GM18505 (cell line): ENCODE data around the gene ETFB.

Source experiments
- ATAC-seq: cut with Tn5 transposase; IDR thresholded peaks from one replicate; pipeline ENCODE4 v1.9.1; 2021; ENCODE audit not compliant: unreplicated experiment
- POLR2A ChIP-seq: IDR thresholded peaks from 4 replicates; pipeline ENCODE4 v1.6.1; 2011; ENCODE audit warnings: borderline replicate concordance; ENCODE audit not compliant: insufficient read depth, insufficient read length; ENCODE audit errors: extremely low read depth

ETFB gene

DNA sequence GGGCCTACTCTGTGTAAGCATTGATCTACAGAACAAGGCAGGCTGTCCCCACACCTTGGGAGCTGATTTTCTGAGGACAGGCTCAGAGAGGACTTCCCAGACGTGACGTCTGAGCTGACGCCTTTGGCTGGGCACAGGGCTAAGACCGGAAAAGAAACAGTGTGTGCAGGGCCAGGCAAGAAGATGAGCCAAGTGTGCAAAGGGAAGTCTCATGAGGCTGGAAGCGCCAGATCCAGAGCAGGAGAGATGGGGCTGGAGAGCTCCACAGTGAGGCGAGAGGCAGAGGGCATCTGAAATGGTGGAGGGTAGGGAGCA is 42.1 kb downstream of the ETFB start:
- no peak for TF ChIP-seq POLR2A
- ATAC-seq: no peak

DNA sequence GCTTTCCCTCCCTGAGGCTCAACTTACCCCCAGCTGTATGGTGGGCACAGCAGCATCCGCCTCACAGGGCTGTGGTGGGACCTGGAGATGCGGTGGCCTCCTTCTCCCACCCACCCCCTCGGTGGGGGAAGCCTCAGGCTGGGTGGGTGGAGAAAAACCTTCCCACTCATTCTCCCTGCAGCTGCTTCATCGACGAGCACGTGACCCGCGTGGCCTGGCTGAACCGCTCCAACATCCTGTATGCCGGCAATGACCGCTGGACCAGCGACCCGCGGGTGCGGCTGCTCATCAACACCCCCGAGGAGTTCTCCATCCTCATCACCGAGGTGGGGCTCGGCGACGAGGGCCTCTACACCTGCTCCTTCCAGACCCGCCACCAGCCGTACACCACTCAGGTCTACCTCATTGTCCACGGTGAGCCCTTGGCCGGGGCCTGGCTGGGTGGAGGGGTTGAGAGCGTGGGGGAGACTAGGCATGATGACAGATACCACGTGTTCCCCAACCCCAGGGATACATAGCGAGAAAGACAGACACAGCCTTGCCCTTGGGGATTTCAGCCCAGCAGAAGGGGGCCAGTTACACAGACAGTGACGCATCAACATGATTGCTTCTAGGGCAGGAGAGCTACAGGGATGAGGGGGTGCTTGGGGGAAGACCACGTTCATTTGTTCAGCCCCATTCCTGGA is 42.6 kb downstream of the ETFB start:
- no peak for ATAC-seq
- no peak for TF ChIP-seq POLR2A

DNA sequence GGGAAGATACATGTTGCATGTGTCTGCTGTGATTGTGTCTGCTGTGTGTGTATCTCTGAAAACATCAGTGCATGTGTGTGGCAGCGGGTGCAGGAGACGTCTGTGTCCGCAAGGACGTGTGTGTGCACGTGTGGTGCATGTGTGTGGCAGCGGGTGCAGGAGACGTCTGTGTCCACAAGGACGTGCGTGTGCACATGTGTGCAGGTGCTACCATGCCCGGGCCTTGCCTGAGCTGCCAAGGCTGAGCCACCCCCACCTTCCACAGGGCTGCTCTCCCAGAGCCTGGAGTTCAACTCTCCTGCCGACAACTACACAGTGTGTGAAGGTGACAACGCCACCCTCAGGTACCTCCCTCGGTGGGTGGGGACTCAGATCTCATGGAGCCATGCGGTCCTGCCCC is 44.4 kb downstream of the ETFB start:
- TF ChIP-seq POLR2A: no peak
- ATAC-seq: no peak

DNA sequence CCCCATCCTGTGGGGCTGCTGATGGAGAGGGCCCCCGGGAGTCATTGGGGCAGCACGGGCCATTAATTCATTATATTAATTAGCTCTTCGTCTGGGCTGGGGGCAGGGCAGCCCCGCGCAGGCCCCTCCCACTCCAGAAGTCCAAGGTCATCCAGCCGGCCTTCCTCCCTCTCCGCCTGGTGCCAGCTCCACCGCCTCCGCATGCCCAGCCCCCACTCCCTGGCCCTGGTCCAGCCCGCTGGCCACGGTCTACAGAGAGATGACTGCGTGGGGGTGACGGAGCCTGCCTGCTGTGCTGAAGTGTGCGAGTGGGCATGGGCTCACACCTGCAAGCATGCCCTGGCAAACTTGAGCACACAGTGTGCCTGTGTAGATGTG is 45.9 kb downstream of the ETFB start:
- no peak for ATAC-seq
- TF ChIP-seq POLR2A: no peak

DNA sequence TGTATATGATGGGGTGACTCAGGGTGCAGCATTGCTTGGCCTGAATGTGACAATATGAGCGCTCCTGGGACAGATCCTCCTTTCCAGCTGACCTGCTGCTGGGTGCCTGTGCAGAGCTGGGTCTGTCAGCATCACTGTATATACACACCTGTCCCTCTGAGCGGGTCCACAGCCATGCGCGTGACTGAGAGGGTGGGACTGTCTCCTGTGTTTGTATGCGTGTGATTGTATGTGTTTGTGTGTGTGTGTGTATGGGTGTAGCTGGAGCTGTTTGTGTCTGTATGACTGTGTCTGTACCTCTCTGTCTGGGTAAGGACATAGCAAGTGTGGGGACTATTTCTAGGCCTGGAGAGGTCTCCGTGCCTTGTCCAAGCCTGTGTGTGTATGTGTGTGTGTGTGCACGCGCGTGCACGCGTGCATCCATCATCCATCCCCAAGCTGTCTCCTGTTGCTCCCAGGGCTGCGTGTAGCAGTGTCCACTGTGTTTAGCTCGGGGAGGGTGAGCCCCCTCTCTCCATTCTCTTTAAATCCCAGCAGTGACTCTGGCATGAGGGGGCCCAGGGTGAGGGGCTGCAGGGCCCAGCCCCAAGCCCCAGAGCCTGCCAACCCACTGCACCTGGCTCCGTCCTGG is 46.4 kb downstream of the ETFB start:
- TF ChIP-seq POLR2A: no peak
- no peak for ATAC-seq

DNA sequence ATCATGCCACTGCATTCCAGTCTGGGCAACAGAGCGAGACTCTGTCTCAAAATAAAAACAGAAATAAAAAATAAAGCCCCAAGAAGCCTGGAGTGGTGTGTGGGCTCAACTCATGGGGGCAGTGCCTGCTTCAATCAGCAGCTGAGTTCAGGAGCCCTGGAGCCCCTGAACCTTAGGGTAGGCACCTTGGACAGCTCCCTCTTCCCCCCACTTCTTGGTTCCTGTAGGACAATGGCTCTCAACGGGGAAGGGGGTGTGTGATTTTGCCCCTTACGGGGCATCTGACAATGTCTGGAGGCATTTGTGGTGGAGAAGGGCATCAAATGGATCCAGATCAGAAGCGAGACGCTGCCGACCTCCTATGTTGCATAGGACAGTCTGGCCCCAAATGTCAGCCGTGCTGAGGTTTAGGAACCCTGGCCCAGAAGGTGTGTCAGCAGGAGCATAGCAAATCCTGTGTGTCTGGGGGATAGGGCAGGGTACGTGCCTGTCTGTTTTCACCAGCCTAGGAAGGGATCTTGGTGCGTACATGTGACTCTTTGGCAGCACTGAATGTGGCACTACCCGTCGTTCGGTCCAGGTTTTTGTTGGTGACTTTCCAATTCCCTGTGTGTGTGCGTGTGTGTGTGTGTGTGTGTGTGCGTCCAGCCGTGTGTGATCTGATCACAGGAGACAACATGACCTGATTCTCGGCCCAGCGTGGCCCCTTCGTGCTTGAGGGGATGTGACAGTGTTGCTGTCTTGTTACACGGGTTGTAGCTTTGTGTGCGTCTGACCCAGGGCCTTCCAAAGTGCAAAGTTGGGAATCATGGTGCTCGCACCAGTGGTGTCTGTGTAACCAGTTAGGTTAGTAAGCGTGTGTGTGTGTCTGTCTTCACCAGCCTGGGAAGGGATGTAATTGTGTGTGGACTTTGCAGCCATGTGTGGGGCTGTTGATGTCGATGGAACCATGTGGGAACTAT is 47.2 kb downstream of the ETFB start:
- ATAC-seq: no peak
- TF ChIP-seq POLR2A: no peak

DNA sequence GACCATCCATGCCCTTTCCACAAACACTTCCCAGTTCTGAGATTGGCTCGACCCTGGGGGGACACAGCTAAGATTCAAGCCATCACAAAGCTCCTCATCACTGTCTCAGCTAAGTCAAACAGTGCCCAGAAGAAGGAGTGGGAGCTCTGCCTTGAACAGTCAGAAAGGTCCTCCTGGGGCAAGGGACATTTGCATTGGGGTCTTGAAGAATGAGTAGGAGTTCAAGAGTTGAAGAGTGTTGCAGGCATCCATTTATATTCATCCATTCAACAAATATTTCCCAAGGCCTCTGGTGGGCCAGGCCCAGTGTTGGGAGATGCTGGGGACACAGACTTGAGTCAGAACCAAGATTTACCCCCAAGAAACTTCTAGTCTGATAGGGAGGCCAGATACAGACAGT is 48.2 kb downstream of the ETFB start:
- ATAC-seq: no peak
- TF ChIP-seq POLR2A: no peak

DNA sequence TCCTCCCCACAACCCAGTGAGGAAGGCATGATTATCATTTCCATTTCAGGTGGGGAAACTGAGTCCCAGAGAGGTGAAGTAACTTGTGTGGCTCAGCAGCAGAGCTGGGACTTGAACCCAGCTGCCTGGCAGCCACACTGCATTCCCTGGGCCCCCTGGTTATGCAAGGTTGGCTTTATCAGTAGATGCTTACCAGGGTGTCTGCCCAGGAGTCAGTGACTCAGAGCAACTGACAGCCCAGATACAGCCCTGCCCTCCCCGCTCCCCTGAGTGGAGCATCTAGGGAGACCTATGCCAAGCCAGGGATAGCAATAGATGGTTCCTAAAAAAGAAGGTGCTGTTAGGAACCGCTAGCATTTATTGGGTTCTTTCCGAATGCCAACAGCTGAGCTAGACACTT is 48.8 kb downstream of the ETFB start:
- no peak for TF ChIP-seq POLR2A
- ATAC-seq: no peak

DNA sequence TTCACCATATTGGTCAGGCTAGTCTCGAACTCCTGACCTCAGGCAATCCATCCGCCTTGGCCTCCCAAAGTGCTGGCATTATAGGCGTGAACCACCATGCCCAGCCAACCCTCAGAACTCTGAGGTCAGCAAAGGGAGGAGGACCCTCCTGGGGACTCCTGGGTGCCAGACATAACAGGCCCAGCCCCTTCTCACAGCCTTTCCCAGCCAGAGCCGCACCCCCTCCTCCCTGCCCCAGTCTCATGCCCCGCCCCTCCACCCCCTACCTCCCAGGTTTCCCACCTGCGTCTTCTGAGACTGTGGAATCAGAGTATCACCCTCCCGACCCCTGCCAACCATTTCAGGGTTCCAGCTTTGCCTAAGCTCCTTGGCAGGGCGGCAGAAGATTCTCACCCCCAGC is 49.5 kb downstream of the ETFB start:
- no peak for ATAC-seq
- TF ChIP-seq POLR2A: no peak

DNA sequence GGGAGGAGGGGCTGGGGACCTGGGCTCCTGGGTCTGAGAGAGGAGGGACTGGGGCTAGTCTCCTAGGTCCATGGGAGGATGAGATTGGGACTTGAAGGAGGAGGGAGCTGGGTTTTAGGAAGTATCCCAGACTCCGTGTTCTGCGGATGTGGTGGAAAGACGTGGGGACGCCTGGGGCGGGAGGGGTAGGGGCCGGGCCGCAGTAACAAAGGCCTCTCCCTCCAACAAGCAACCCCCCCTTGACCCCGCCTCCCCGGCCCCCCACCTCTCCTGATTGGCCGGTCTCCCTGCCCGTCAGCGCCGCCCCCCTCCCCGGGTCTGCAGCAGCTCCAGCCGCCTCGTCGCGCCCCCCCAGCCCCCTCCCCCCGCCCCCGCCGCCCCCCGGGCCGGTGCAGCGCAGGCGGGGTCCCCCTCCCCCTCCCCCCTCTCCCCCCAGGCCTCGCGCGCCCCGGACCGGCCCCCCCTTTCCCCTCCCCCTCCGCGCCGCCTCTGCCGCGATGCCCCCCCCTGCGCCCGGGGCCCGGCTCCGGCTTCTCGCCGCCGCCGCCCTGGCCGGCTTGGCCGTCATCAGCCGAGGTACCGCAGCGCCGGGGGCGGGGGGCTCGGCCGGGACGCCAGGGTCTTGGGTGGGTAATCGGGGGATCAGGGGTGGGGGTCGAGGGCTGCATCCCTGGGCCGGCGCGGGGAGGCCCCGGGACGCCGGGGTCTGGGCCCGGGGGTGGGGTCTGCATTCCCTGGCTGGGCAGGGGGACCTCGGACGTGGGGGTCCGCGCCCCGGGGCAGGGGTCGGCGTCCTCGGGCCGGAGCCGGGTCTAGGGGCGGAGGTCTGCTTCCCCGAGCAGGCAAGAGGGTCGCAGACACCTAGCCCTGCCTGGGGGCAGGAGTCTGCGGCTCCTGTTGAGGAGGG is 54.6 kb downstream of the ETFB start, which contains the start of gene IGLON5:
IGLON5 (plus strand) TSS at position 294 of the 907 bp plus-strand sequence; CDS start at position 498, 204 bp downstream.
- TF ChIP-seq POLR2A: no peak
- ATAC-seq: no peak

DNA sequence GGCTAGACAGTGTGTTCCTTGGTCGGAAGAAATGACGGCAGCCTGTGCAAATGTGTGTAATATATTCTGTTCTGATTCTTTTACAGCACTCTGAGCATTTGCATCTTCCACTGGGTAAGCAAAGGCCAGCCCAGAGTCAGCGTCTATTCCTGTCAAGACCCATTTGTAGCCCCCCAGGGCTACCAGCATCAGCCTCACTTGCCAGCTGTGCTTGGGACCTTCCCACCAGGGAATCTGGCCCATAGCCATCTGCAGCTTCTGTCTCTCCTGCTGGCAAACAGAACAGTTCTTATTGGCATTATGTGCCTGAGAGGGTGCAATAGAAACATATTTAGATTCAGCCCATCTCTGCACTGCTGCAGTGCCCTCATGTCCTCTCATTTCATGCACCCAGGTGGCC is 60.7 kb downstream of the ETFB start:
- ATAC-seq: no peak
- TF ChIP-seq POLR2A: no peak

DNA sequence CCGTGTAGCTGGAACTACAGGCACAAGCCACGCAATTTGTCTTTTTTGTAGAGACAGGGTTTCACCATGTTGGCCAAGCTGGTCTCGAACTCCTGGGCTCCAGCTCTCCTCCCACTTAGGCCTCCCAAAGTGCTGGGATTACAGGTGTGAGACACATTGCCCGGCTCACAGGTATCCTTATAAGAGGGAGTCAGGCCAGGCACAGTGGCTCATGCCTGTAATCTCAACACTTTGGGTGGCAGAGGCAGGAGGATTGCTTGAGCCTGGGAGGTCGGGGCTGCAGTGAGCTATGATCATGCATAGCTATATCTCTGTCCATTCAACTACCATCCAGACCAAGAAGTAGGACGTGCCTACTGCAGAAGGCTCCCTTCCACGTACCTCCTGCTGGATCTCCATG is 64.9 kb downstream of the ETFB start:
- TF ChIP-seq POLR2A: no peak
- no peak for ATAC-seq

DNA sequence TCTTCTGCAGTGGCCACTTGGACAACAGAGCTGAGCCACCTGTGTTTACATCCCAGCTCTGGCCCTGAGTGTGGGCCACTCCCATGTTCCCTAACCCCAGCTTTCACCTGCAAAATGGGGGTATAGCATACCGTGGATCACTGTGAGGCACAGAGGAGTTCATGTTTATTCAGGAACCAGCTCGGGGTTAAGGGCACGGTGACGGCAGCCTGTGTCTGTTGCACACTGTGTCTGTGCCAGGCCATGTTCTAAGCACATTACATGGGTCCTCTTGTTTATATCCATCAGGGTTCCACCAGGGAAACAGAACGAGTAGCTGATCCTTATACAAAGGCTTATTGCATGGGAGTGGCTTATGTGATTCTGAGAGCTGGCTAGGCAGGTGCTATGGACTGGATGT is 68.8 kb downstream of the ETFB start:
- TF ChIP-seq POLR2A: no peak
- ATAC-seq: no peak
